Right lobe of liver (tissue), 6 donors: ENCODE results near the gene RASGRP4. TPM values are rescaled to one million over a fixed set of nuclear protein-coding genes. Genes with fewer than 3 reads are reported as not detected.

Experiments
- ATAC-seq, 4 donors: fragments of 200-7000 bp; cut with Tn5 transposase; one replicate each; pipeline ENCODE4 v1.9.1; 2020; ENCODE audit warnings: mild to moderate bottlenecking in 4 of 4, moderate library complexity in 4 of 4
- DNase-seq, 3 donors: peaks; one replicate each; pipeline ENCODE4 v3.0.0-alpha.2; 2020
- H3K27ac ChIP-seq, 3 donors: fragments of 200-600 bp; one replicate each; pipeline ENCODE4 v1.8.0; 2022
- H3K27me3 ChIP-seq, 2 donors: fragments of 200-600 bp; one replicate each; pipeline ENCODE4 v1.8.0; 2022
- H3K36me3 ChIP-seq, 4 donors: fragments of 200-600 bp; sonication (generic) in 1 of 4; one replicate each; pipeline versions ENCODE4 v1.5.1 to v1.8.0; 2017 to 2022; ENCODE audit warnings: control low read depth in 1 of 4
- H3K4me1 ChIP-seq, 4 donors: fragments of 200-600 bp; sonication (generic) in 1 of 4; one replicate each; pipeline versions ENCODE4 v1.5.1 to v1.8.0; 2017 to 2022; ENCODE audit warnings: control low read depth in 1 of 4
- H3K4me3 ChIP-seq, 3 donors: fragments of 200-600 bp; one replicate each; pipeline ENCODE4 v1.8.0; 2022
- H3K9me3 ChIP-seq, 4 donors: fragments of 200-600 bp; sonication (generic) in 1 of 4; one replicate each; pipeline versions ENCODE4 v1.5.1 to v1.8.0; 2017 to 2022; ENCODE audit warnings: control low read depth in 1 of 4
- CTCF ChIP-seq, 4 donors: fragments of 200-600 bp in 3 of 4; fragments of 450-650 bp in 1 of 4; IDR thresholded peaks; one replicate each; pipeline versions ENCODE4 v1.5.1 to v1.8.0; 2016 to 2022; ENCODE audit warnings: antibody characterized with exemption in 4 of 4, mild to moderate bottlenecking in 2 of 4
- POLR2A ChIP-seq: fragments of 450-650 bp; IDR thresholded peaks from one replicate; pipeline ENCODE4 v1.6.1; 2017; ENCODE audit warnings: antibody characterized with exemption, mild to moderate bottlenecking
- WGBS: methylation state at CpG from one replicate; pipeline ENCODE4 v1.1.6; 2018; ENCODE audit warnings: low coverage, low lambda C conversion rate; ENCODE audit not compliant: insufficient coverage; ENCODE audit errors: missing lambda C conversion rate; 5-methylcytosine and 5-hydroxymethylcytosine counted together
- intact Hi-C, 2 donors: fragments of 100-400 bp; cut with DNase I; formaldehyde crosslinking; loops; one replicate each; pipeline versions ENCODE4 v1.11.2 to v1.14.1; 2022
- total RNA-seq, 6 experiments: library from RNA; depleted of rRNA in 2 of 6; stranded (reverse); fragments of >200 nt in 2 of 6; fragmentation: NEBNext Ultra II Directional in 3 of 6; extraction: Animal tissue kit (Norgen Biotek cat#: 25700) in 3 of 6; gene quantifications; one replicate each; pipeline versions ENCODE4 v1.1.0 to v1.2.4, GENCODE V29; 2016 to 2023
- donor health status: DM: no; HTN: yes; CAD: no.
- donor health status: DM: no; HTN: no; CAD: no.
- donor health status: DM: no; HTN: no; CAD: no.
- donor health status: DM: no; HTN: yes; CAD: no.
- donor health status: DM: no; HTN: yes; CAD: no.

RASGRP4 gene
- total RNA-seq, 6 experiments from 2014 or later, result 0.77 to 1.5 (median 0.93) TPM

- Histone ChIP-seq H3K9me3 (no peaks in the 10 kb centered on the region), H3K27ac (no peak overlapping the region), H3K36me3 (no peaks in the 10 kb centered on the region), H3K4me1 (peaks cover 0 to 9% (median 0%) of the 10 kb centered on the region in 4 donors), H3K27me3 (peaks cover 0 to 11% of the 10 kb centered on the region in 2 donors), H3K4me3 (no peak overlapping the region)
- intact Hi-C loops, result no loop called here
- no peak for ATAC-seq
- no peak for TF ChIP-seq POLR2A
- TF ChIP-seq CTCF (IDR thresholded peaks at IDR 0.05), result no peak
- DNase-seq, result no peak
- WGBS, result 22% methylated on average over 10 of the region's 18 CpGs
Observed at GRCh38 chr19:38359242-38360021, 66.6 kb downstream of the RASGRP4 start.

Other genes starting within 250 kb of the RASGRP4 start
- gene DPF1, start 202.0 kb downstream of the RASGRP4 start, total RNA-seq, result not detected
- gene PPP1R14A, start 169.8 kb downstream of the RASGRP4 start, total RNA-seq, result 1 to 10 TPM; 2.7 to 8.7 (median 6.7) TPM
- gene SPINT2, start 161.6 kb downstream of the RASGRP4 start, total RNA-seq, result 10 to 100 TPM in 1 of 6 experiments, 1 to 10 TPM in 5; 3.5 to 19.1 (median 6.2) TPM
- 1 to 10 TPM in 1 of 6 experiments, not detected in 5; 1.8 TPM for gene C19orf33, start 122.0 kb downstream of the RASGRP4 start, total RNA-seq
- gene YIF1B, start 110.3 kb downstream of the RASGRP4 start, total RNA-seq, result 10 to 100 TPM; 26.3 to 69.7 (median 42.0) TPM
- 1 to 10 TPM; 1.1 to 3.1 (median 2.2) TPM for gene KCNK6, start 106.4 kb downstream of the RASGRP4 start, total RNA-seq
- 1 to 10 TPM in 4 of 6 experiments, under 1 TPM in 1, not detected in 1; 0.69 to 4.4 (median 2.4) TPM for gene CATSPERG, start 90.4 kb downstream of the RASGRP4 start, total RNA-seq
- gene PSMD8, start 51.6 kb downstream of the RASGRP4 start, total RNA-seq, result 100 to 1,000 TPM in 2 of 6 experiments, 10 to 100 TPM in 4; 69.2 to 181 (median 75.2) TPM
- not detected for gene GGN, start 38.2 kb downstream of the RASGRP4 start, total RNA-seq
- under 1 TPM in 4 of 6 experiments, not detected in 2; 0.12 to 0.37 (median 0.22) TPM for gene SPRED3, start 37.5 kb downstream of the RASGRP4 start, total RNA-seq
- gene FAM98C, start 23.1 kb downstream of the RASGRP4 start, total RNA-seq, result 10 to 100 TPM in 3 of 6 experiments, 1 to 10 TPM in 3; 7.6 to 19.8 (median 9.8) TPM
- 1 to 10 TPM in 1 of 6 experiments, under 1 TPM in 5; 0.12 to 1.1 (median 0.49) TPM for gene RYR1, start 7.5 kb upstream of the RASGRP4 start, total RNA-seq
- gene MAP4K1, start 191.7 kb upstream of the RASGRP4 start, total RNA-seq, result 1 to 10 TPM in 5 of 6 experiments, under 1 TPM in 1; 0.93 to 3.1 (median 2.0) TPM
- 100 to 1,000 TPM in 4 of 6 experiments, 10 to 100 TPM in 2; 86.3 to 305 (median 116) TPM for gene EIF3K, start 193.0 kb upstream of the RASGRP4 start, total RNA-seq
- 100 to 1,000 TPM; 142 to 306 (median 201) TPM for gene ACTN4, start 221.4 kb upstream of the RASGRP4 start, total RNA-seq